HFF-Myc (cell line): ENCODE measurements around the gene NUAK1.

Source experiments
- DNase-seq: peaks from one replicate; pipeline ENCODE4 v3.0.0-alpha.2; 2011; ENCODE audit warnings: low read depth; ENCODE audit errors: extremely low read depth
- H3K4me3 ChIP-seq: replicated peaks from 2 replicates; pipeline ENCODE4 v1.5.1; 2011; ENCODE audit warnings: low read depth, mild to moderate bottlenecking, control low read depth, low read length
- TF ChIP-seq, protein P1 (sequence below): IDR thresholded peaks from 2 replicates; pipeline ENCODE4 v1.5.1; 2012; ENCODE audit warnings: mild to moderate bottlenecking, low read depth, low read length, control low read depth; ENCODE audit errors: missing control alignments

NUAK1 gene

DNA sequence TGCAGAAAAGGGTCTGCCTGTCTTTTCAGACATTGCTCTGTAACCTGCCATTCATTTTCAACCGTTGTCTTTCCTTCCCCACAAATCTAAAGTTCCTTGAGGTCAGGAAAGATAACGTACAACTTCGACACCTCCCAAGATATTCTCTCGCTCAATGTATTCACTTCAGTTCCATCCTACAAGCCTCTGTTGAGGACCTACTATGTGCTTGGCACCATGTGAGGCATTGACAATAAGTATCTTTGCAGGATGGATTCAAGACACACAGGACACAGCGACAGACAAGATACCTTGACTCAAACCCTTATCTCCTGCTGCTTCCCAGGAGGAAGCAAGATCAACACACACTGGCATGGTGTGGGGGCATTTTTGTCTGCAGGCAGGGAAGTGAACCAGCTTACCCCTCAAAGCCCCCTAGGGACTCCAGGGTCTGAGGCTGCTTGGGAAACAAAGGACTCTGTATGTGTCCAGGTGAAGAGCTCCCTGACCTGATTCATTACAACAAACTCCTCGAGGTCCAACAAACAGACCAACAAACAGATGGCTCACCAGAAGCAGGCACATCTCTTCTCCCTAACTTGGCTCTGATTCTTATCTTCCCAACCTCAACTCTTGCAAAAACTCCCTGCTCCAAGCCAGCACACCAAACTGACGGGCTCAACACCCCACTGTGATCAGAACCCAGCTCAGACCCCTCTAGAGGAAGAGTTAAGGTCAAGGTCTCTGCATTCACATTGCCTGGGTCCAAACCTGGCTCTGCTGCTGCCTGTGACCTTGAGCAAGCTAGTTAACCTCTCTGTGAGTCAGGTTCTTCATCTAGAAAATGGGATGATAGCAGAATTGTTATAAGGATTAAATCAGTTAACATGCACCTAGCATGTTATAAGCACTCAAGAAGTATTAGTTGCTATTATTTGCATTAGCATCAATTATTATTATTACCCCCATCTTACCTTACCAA is 6.3 kb downstream of the NUAK1 start:
- TF ChIP-seq, protein P1, sequence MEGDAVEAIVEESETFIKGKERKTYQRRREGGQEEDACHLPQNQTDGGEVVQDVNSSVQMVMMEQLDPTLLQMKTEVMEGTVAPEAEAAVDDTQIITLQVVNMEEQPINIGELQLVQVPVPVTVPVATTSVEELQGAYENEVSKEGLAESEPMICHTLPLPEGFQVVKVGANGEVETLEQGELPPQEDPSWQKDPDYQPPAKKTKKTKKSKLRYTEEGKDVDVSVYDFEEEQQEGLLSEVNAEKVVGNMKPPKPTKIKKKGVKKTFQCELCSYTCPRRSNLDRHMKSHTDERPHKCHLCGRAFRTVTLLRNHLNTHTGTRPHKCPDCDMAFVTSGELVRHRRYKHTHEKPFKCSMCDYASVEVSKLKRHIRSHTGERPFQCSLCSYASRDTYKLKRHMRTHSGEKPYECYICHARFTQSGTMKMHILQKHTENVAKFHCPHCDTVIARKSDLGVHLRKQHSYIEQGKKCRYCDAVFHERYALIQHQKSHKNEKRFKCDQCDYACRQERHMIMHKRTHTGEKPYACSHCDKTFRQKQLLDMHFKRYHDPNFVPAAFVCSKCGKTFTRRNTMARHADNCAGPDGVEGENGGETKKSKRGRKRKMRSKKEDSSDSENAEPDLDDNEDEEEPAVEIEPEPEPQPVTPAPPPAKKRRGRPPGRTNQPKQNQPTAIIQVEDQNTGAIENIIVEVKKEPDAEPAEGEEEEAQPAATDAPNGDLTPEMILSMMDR, result no peak
- no peak overlapping the region for H3K4me3 ChIP-seq
- DNase-seq, result no peak

DNA sequence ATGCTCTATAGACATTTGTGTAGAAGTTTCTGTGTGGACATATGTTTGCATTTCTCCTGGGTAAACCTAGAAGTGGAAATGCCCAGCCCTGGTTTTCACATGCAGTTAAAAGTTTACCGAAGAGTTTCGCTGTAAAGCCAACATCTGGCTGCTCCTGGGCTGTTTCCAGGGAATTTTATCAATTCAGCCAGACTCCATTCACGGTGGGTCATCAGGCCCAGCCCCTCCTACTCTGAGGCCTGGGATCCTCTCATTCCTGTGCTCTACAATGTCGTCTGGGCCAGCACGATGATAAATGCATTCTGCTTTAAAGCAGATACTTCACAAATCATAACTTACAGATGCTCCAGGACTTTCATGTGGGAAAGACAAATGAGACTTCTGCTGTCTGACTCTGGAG is 7.1 kb downstream of the NUAK1 start:
- no peak for DNase-seq
- H3K4me3 ChIP-seq, result no peak overlapping the region
- TF ChIP-seq, protein P1, result no peak

DNA sequence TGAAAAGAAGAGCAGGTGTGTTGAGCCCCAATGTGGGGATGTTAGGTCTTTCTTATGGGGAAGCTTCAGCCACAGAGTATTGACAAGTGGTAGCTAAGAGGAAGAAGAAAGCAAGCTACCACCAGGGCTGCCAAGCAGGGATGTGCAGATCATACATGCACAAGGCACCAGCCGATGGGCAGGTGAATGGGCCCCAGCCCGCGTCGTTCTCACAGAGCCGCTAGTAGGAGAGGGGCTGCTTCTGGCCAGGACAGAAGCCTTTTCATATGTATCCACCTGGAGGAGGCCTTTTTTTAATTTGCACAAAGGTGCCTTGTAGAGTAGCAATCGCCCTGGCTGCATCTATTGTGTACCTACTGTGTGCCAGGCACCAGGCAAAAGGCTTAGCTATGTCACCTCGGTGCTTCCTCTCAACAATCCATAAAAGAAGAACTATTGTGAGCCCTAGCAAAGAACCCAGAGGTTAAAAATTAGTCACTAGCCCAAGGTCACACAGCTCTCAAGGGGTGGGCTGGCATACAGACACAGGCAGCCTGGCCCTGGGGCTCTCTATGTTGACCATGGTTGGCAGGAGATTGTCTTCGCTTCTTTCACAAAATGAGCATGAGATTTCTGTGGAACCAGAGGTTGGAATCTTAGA is 8.2 kb downstream of the NUAK1 start:
- TF ChIP-seq, protein P1, result no peak
- no peak for DNase-seq
- H3K4me3 ChIP-seq, result no peak overlapping the region

DNA sequence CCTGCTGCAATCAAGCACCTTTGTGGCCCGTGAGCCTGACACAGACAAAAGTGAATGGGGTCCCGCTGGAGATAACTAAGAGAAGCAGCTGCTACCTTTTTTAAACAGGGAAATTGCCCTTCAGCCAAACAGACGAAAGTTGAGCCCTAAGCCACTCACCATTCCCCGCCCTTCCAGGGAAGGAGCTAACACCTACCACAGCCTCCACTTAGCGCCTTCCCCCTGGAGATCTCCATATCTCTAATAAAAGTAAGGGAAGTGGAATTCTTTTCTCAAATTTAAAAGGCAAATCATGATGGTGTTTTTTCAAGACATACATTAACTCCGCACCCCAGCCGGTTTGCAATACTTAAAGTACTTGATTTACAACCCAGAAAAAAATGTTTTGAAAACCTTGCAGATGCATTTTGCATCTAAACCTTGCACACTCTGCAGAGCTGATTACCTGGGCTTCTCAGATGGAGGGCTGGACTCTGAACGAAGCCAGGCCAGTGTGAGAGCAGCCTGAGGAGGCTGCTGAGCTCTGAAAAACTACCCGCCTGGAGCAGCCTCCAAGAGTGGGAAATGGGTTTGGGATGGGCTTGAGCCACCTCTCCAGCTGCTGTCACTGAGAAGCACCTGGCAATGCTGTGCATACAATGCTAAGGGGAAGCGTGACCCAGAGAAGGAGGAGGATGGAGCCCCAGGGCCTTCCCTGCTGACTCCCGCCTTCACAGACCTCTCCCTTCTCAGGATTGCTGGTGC is 10.0 kb downstream of the NUAK1 start:
- TF ChIP-seq, protein P1, result no peak
- DNase-seq, result no peak
- no peak overlapping the region for H3K4me3 ChIP-seq

DNA sequence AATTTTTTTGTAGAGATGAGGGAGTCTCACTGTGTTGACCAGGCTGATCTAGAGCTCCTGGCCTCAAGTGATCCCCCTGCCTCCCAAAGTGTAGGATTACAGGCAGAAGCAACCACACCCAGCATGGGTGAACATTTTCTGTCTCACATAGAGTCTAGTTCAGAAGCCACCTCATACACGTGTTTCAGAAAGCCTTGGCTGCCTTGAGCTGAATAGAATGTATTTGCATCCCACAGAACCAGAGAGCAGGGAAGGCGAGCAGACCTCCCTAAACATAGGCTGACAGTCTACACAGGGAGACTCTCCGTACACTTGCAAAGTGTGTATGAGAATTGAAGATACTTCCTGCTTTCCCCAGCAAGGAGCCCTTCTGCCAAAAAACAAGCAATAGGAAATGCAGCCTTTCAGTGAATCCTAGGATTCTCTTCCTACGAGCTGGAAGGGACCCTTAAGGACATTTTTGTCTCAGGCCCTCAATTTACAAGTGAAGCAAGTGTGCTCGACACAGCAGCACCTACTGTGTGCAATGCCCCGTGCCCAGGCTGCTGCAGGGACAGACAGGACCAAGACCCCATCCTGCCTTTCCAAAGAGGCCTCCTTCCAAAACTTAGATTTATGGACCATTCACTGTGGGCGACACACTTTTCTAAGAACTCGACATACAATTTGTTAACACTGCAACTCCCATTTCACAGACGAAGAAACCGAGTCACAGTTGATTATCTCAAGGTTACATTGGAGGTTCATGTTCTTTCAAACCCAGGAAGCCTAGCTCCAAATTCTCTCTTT is 11.2 kb downstream of the NUAK1 start:
- no peak for DNase-seq
- H3K4me3 ChIP-seq, result no peak overlapping the region
- TF ChIP-seq, protein P1, result peak; percentile 18
